ENCODE data around the gene CELF4. TPM values are rescaled to one million over a fixed set of nuclear protein-coding genes. Genes with fewer than 3 reads are reported as not detected.

Gene CELF4
- total RNA-seq, 2 donors from 2014 or later: not detected

GRCh38 chr18:37453752-37454151 lies 111.8 kb downstream of the CELF4 start:
- Mint-ChIP-seq H3K27ac (no peak overlapping the region), H3K4me3 (no peak overlapping the region), H3K27me3 (peaks cover 6% of the 10 kb centered on the region), H3K4me1 (no peaks in the 10 kb centered on the region), H3K36me3 (ENCODE audit: low read depth) (no peaks in the 10 kb centered on the region), H3K9me3 (no peaks in the 10 kb centered on the region)
- ATAC-seq (replicated peaks): no peak

DNA sequence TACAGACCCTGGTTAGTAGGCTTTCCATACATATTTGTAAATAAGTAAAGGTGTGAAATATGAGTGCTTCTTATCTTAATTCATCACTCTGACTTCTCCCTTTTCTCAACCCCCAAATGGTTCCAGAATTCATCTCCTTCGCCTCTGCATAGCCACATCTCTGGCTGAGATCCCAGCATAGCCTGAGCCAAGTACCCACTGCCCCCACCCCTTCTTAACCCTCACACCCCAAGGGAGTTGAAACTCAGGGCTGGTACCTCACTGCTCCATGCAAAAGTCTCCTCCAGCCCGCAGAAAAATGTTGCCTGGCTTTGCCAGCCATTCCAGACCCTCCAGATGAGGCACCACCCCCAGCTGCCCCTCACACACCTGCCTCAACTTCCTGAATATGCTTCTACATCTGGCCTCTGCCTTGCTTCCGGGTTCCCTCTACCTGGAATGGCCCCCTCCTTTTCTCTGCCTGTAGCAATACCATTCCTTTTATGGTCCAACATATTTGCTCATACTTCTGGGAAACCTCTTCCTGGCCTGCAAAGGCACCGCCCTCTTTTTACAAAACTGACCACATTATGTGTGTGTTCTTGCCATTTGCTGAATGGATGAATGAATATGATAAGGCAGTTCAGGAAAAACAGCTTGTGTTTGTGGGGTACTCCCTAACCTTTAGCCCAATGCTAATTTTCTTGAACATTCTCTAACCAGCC lies 112.8 kb downstream of the CELF4 start:
- H3K27ac Mint-ChIP-seq: no peak overlapping the region
- no peaks in the 10 kb centered on the region for H3K36me3 Mint-ChIP-seq (ENCODE audit: low read depth)
- no peak for ATAC-seq (replicated peaks)
- no peak overlapping the region for H3K4me3 Mint-ChIP-seq
- H3K27me3 Mint-ChIP-seq: peaks cover 6% of the 10 kb centered on the region
- no peaks in the 10 kb centered on the region for H3K9me3 Mint-ChIP-seq
- no peaks in the 10 kb centered on the region for H3K4me1 Mint-ChIP-seq

- Mint-ChIP-seq H3K4me1 (no peaks in the 10 kb centered on the region), H3K27me3 (peaks cover 4% of the 10 kb centered on the region), H3K27ac (no peak overlapping the region), H3K9me3 (no peaks in the 10 kb centered on the region), H3K36me3 (ENCODE audit: low read depth) (no peaks in the 10 kb centered on the region), H3K4me3 (no peak overlapping the region)
- ATAC-seq (replicated peaks): no peak
Observed at GRCh38 chr18:37452015-37452414, 113.6 kb downstream of the CELF4 start.

DNA sequence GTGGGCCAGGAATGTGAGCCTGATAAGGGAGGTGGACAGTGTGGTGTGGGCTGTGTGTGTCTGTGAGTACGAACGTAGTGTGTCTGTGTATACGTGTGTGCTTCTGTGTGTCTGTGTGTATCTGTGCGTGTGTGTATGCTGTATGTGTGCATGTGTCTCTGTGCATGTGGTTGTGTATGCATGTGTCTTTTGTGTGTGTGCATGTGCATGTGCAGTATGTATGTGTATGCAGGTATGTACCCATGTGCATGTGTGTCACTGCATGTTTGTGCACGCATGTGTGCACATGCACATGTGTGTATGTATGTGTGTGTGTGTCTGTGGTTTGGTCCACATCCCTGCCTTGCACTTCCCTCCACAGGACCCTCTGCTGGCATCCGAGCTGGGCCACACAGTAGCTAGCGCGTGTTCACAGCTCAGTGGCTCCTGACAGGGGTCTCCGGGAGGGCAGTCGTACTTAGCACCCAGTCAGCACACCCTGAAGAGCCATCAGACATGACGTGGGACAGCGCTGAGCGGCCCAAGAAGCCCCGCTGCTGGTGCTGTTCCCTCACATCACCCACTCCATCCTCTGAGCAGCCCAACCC lies 114.3 kb downstream of the CELF4 start:
- H3K4me1 Mint-ChIP-seq: no peaks in the 10 kb centered on the region
- no peak for ATAC-seq (replicated peaks)
- no peak overlapping the region for H3K4me3 Mint-ChIP-seq
- no peaks in the 10 kb centered on the region for H3K9me3 Mint-ChIP-seq
- H3K27me3 Mint-ChIP-seq: peaks cover 4% of the 10 kb centered on the region
- H3K36me3 Mint-ChIP-seq (ENCODE audit: low read depth): no peaks in the 10 kb centered on the region
- no peak overlapping the region for H3K27ac Mint-ChIP-seq

GRCh38 chr18:37450434-37451132 lies 115.0 kb downstream of the CELF4 start:
- no peak for ATAC-seq (replicated peaks)
- Mint-ChIP-seq H3K27ac (no peak overlapping the region), H3K27me3 (peaks cover 4% of the 10 kb centered on the region)

DNA sequence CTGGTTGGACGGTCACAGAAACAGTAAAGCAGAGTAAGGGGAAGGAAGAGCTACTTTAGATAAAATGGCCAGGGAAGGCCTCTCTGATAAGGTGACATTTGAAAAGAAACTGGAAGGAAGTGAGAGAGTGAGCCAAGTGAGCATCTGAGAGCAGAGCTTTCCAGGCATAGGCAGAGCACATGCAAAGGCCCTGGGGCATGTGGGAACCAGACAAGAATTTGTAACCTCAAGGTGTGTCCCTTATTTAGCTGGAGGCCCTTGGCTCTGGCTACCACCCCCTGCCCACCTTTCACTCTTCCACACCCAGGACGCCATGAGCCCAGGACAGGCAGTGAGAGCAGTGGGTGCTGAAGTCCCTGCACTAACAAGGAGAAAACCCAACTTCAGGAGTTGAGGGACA lies 116.0 kb downstream of the CELF4 start:
- Mint-ChIP-seq H3K36me3 (ENCODE audit: low read depth) (no peaks in the 10 kb centered on the region), H3K9me3 (no peaks in the 10 kb centered on the region), H3K4me3 (no peak overlapping the region), H3K4me1 (no peaks in the 10 kb centered on the region), H3K27ac (no peak overlapping the region), H3K27me3 (peaks cover 4% of the 10 kb centered on the region)
- ATAC-seq (replicated peaks): no peak

More at GRCh38 chr18:37450434-37451132, 115.0 kb downstream of the CELF4 start:
- no peak overlapping the region for H3K4me3 Mint-ChIP-seq
- H3K9me3 Mint-ChIP-seq: no peaks in the 10 kb centered on the region
- H3K36me3 Mint-ChIP-seq (ENCODE audit: low read depth): no peaks in the 10 kb centered on the region
- H3K4me1 Mint-ChIP-seq: no peaks in the 10 kb centered on the region

- Mint-ChIP-seq H3K4me3 (no peak overlapping the region), H3K4me1 (no peaks in the 10 kb centered on the region)
- no peak for ATAC-seq (replicated peaks)
Observed at GRCh38 chr18:37448946-37449345, 116.7 kb downstream of the CELF4 start.

DNA sequence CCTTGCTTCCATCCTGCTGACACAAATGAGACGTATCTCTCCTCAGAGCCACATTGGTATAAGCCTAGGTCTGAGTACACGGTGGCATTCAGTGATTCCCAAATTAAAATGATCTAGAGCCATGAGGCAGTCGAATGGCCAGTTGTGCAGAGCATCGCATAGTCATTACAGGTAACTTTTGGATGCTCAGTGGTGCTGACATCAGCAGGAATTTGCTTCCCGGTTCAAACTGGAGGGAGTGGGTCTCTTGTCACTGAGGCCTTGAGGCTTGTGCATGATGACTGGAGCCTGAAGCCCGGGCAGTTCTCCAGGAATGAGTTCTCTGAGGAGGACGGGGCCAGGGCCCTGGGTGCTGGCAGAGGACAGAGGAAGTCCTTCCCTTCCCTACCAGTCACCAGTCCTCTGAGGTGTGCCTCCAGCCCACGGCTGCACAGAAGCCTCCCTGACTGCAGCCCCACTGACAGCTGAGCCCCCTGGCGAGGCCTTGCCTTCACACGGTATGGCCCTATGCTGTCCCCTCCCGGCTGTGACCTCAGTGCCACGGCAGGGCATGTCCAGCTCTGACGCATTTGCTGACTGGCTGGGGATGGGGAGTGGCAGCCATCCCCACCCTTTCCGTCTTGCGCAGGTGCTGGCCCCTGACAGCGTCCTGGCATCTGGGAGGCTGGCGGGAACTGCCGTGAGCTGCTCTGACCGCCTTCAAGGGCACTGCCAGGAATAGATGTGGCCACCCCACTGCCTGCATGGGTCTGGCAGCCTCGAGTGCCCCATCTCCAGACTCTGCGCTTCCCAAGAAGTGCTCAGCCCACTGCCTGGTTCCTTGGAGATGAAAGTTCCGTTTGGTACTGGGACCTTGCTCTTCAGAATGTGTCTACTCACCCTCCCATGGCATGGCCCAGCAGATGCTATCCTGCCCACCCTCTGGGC lies 117.4 kb downstream of the CELF4 start:
- H3K27me3 Mint-ChIP-seq: peaks cover 9% of the 10 kb centered on the region
- H3K9me3 Mint-ChIP-seq: no peaks in the 10 kb centered on the region
- no peak overlapping the region for H3K27ac Mint-ChIP-seq
- H3K36me3 Mint-ChIP-seq (ENCODE audit: low read depth): no peaks in the 10 kb centered on the region
- H3K4me3 Mint-ChIP-seq: no peak overlapping the region
- no peak for ATAC-seq (replicated peaks)
- H3K4me1 Mint-ChIP-seq: no peaks in the 10 kb centered on the region

More at GRCh38 chr18:37448946-37449345, 116.7 kb downstream of the CELF4 start:
- H3K36me3 Mint-ChIP-seq (ENCODE audit: low read depth): no peaks in the 10 kb centered on the region
- no peak overlapping the region for H3K27ac Mint-ChIP-seq
- H3K9me3 Mint-ChIP-seq: no peaks in the 10 kb centered on the region
- peaks cover 5% of the 10 kb centered on the region for H3K27me3 Mint-ChIP-seq

- Mint-ChIP-seq H3K9me3 (no peaks in the 10 kb centered on the region), H3K27me3 (peaks cover 8% of the 10 kb centered on the region), H3K36me3 (ENCODE audit: low read depth) (no peaks in the 10 kb centered on the region), H3K4me3 (no peak overlapping the region), H3K27ac (no peak overlapping the region), H3K4me1 (no peaks in the 10 kb centered on the region)
- ATAC-seq (replicated peaks): no peak
Observed at GRCh38 chr18:37445836-37446235, 119.8 kb downstream of the CELF4 start.

DNA sequence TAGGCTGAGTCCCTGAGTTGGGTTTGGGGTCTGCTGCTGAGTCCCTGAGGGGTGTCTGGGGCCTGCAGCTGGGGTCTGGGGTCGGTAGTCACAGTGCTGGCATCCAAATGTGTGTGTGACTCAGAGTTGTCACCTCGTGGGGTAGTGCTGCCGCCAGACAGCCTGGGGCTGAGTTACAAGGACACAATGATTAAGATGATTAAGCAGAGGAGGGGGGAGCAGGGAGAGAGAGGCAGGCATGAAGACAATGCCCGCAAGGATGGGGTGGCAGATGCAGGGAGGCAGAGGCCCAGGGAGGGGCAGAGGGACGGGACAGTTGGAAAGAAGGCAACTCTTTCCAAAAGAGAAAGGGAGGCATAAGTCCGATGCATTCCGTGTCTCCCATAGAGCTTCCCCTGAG lies 120.2 kb downstream of the CELF4 start:
- Mint-ChIP-seq H3K27ac (no peak overlapping the region), H3K36me3 (ENCODE audit: low read depth) (no peaks in the 10 kb centered on the region), H3K27me3 (peaks cover 8% of the 10 kb centered on the region), H3K9me3 (no peaks in the 10 kb centered on the region), H3K4me1 (no peaks in the 10 kb centered on the region), H3K4me3 (no peak overlapping the region)
- no peak for ATAC-seq (replicated peaks)

DNA sequence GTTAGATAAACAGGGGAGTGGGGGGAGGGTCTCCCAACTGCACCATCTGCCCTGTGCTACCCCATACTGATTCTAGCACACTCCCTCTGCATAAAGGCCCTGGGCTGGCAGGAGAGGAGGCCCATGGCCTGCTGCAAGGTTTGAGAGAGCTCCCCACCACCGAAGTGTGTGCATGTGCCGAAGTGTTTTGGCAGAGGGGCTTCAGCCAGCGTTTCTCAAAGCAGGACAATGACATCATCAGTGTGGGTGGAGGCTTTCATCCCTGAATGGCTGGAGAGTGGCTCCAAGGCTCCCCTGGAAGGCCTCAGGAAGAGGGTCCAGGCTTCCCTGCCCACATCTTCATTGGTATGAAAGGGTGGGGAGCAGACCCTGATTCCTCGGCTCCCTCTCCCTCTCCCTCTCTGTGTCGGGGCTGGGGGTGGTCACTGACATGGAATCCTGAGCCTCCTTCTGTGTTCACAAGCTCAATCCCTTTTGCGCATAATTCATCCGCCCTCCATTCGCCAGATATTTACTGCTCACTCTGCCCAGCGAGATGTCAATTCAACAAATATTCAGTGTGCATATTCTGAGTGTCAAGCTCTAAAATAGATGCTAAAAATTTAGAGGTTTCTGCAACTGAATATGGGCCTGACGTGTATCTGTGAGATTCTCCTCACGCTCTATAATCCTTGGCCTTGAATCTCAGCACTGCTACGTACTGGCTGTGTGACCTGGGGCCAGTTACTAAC lies 122.1 kb downstream of the CELF4 start:
- ATAC-seq (replicated peaks): no peak
- no peaks in the 10 kb centered on the region for H3K4me1 Mint-ChIP-seq
- no peak overlapping the region for H3K27ac Mint-ChIP-seq
- H3K27me3 Mint-ChIP-seq: peaks cover 8% of the 10 kb centered on the region
- no peaks in the 10 kb centered on the region for H3K36me3 Mint-ChIP-seq (ENCODE audit: low read depth)
- H3K4me3 Mint-ChIP-seq: no peak overlapping the region
- H3K9me3 Mint-ChIP-seq: no peaks in the 10 kb centered on the region

- Mint-ChIP-seq H3K4me1 (no peaks in the 10 kb centered on the region), H3K27ac (no peak overlapping the region), H3K9me3 (no peaks in the 10 kb centered on the region), H3K36me3 (ENCODE audit: low read depth) (no peaks in the 10 kb centered on the region), H3K27me3 (peaks cover 8% of the 10 kb centered on the region), H3K4me3 (no peak overlapping the region)
- ATAC-seq (replicated peaks): no peak
Observed at GRCh38 chr18:37442477-37442876, 123.1 kb downstream of the CELF4 start.

DNA sequence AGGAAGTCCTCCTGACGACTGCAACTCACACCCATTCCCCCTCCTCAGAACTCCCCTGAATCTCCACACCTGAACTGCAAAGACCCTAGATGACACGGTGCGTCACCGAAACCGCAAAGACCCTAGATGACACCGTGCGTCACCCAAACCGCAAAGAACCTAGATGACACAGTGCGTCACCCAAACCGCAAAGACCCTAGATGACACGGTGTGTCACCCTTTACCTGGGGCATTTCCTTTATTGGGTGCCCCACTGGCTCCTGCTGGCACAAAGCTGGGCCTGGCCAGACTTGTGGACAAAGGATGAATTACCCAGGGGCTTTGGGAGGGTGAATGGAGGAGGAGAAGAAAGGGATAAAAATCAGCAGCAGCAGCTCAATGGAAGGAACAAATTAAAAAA lies 123.8 kb downstream of the CELF4 start:
- no peak for ATAC-seq (replicated peaks)
- Mint-ChIP-seq H3K36me3 (ENCODE audit: low read depth) (no peaks in the 10 kb centered on the region), H3K4me3 (no peak overlapping the region), H3K4me1 (no peaks in the 10 kb centered on the region), H3K27ac (no peak overlapping the region), H3K27me3 (peaks cover 8% of the 10 kb centered on the region), H3K9me3 (no peaks in the 10 kb centered on the region)

DNA sequence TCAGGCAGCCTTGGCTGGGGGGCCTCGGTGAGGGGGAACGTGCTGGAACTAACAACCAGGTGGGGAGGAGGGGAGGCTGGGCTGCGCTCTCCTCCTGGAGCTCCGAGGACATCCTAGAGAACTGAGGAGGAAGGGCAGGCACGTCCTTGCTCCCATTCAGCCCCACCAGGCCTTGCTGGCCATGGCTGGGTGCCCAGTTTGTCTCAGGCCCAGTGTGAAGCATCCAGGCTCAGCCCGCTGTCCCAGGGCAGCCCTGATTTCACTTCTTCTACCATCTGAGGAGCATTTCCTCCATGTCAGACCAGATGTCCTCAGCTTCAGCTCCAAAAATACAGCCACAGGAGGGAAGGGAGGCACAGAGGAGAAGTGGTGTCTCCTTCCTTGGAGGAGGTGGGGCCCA lies 125.4 kb downstream of the CELF4 start:
- no peak for ATAC-seq (replicated peaks)
- Mint-ChIP-seq H3K36me3 (ENCODE audit: low read depth) (no peaks in the 10 kb centered on the region), H3K9me3 (no peaks in the 10 kb centered on the region), H3K27me3 (peaks cover 11% of the 10 kb centered on the region), H3K4me3 (no peak overlapping the region), H3K27ac (no peak overlapping the region), H3K4me1 (no peaks in the 10 kb centered on the region)

All from activated T-helper 17 cell treated with anti-CD3 and anti-CD28 coated beads, Interleukin-2, amount 50 U/mL, for 72 hours (primary cell).